ENCODE measurements around the gene KRT73.

The KRT73 gene

DNA sequence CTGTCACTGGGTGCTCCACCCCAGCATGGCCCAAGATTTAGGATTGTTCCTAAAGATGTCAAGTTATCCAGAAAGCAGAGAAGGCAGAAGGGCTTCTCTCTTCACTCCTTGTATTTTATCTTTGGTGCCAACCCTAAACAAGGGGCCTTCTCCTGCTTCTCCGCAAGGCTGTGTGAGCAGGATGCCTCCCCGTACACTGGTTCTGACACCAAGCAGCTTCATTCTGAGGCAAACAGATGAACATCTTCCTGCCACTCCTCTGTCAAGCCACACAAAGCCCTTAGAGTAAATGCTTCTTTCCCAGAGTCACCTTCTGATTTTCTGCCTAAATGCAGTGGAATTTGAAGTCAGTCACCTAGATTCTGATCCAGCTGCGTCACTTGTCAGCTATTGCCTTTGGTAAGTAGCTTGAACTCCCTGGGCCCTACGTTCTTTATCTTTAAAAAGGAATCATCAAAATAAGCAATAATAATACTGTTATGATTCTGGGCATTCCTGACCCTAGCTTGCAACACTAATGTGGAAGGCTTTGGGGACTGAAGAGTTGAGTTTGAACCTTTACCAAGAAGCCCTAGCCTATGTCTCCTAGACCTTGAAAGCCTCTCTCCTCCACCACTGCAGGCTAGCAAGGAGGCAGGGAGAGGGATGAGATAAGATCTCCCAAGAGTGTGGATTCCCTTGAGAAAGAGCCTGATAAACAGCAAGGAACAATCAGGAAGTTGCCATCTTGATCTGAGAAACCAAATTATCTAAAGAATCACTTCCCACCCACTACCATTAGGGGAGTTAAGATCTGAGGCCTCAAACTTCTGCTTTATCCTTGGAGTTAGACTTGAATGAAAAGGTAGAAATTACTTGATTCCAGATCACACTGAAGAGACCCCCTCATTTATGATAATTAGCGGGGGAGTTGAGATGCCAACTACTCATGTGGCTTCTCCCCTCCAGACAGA is 5.7 kb downstream of the KRT73 start:
- no peak for DNase-seq (ENCODE audit: low read depth)
- TF ChIP-seq, protein P1, sequence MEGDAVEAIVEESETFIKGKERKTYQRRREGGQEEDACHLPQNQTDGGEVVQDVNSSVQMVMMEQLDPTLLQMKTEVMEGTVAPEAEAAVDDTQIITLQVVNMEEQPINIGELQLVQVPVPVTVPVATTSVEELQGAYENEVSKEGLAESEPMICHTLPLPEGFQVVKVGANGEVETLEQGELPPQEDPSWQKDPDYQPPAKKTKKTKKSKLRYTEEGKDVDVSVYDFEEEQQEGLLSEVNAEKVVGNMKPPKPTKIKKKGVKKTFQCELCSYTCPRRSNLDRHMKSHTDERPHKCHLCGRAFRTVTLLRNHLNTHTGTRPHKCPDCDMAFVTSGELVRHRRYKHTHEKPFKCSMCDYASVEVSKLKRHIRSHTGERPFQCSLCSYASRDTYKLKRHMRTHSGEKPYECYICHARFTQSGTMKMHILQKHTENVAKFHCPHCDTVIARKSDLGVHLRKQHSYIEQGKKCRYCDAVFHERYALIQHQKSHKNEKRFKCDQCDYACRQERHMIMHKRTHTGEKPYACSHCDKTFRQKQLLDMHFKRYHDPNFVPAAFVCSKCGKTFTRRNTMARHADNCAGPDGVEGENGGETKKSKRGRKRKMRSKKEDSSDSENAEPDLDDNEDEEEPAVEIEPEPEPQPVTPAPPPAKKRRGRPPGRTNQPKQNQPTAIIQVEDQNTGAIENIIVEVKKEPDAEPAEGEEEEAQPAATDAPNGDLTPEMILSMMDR (IDR thresholded peaks at IDR 0.05; ENCODE audit: low read depth, low read length, missing control alignments) = no peak
- H3K4me3 ChIP-seq (ENCODE audit: low read depth, low read length) = no peak overlapping the region

DNA sequence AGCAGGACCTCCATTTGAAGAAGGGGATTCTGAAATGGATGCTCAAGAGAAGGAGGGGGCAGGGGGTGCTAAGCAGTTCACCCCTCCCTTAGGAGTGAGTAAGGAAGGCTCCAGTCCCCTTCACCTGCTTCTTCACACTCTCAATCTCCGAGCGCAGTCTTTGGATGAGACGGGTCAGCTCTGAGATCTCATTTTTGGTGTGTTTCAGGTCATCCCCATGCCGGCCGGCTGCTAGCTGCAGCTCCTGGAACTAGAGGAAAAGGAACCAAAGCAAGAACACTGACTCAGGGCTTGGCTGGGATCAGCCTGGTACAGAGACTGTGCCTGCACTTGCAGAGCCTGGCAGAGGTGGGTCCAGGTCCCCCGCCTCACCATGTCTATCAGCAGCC is 7.3 kb downstream of the KRT73 start:
- no peak overlapping the region for H3K4me3 ChIP-seq (ENCODE audit: low read depth, low read length)
- TF ChIP-seq, protein P1 (IDR thresholded peaks at IDR 0.05; ENCODE audit: low read depth, low read length, missing control alignments) = no peak
- DNase-seq (ENCODE audit: low read depth) = no peak

DNA sequence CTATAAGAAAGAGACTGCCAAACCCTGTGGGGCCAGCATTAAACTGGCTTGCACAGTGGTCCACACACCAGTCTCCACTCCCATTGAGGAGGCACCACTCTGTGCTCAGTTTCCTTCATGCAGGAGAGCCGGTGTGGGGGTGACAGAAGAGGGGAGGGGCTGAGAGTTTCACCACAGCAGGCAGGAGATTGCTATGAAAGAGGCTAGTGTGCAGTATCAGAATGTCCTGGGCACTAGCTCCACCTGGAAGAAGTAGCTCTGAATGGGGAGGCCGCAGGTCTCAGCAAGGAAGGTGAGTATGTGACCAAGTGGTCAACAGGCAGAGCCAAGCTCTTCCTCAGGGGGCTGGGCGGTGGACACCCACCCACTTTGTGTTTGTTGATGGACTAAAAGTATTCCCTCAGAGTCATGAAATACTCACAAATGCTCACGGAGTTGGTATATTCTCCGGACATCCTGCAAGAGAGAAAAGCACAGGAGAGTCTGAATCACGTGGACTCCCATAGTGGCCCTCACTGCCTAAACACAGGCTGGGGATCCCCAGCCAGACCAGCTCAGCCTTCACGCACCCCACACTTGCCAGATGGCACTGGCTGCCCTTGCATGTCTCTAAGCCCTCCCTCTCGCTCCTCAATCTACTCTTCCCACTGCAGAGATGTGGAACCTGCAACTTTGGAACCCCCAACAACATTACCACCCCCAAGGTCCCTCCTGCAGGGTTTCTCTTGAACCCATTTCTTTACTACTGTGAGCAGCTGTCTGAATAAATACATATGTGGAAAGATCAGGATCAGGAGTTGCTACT is 9.3 kb downstream of the KRT73 start:
- no peak overlapping the region for H3K4me3 ChIP-seq (ENCODE audit: low read depth, low read length)
- DNase-seq (ENCODE audit: low read depth) = no peak
- TF ChIP-seq, protein P1 (IDR thresholded peaks at IDR 0.05; ENCODE audit: low read depth, low read length, missing control alignments) = no peak

DNA sequence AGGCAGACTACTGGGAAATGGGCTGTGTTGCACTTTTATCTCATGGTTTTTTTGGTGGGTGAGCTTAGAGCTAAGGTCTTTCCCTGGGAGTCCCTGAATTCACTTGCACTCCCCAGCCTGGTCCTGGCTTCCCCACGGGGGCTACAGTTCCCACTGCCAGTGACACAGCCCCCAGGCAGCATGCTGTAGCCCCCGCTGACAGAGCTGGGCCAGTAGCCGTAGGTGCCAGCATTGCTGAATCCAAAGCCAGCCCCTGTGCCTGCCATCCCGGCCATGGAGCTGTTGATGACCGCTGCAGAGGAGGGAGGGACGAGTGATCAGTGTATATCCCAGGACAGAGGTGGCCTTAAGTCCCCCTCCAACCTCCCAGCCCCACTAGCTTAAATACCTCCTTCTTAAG is 10.2 kb downstream of the KRT73 start:
- no peak for DNase-seq (ENCODE audit: low read depth)
- H3K4me3 ChIP-seq (ENCODE audit: low read depth, low read length) = no peak overlapping the region
- TF ChIP-seq, protein P1 (IDR thresholded peaks at IDR 0.05; ENCODE audit: low read depth, low read length, missing control alignments) = no peak

DNA sequence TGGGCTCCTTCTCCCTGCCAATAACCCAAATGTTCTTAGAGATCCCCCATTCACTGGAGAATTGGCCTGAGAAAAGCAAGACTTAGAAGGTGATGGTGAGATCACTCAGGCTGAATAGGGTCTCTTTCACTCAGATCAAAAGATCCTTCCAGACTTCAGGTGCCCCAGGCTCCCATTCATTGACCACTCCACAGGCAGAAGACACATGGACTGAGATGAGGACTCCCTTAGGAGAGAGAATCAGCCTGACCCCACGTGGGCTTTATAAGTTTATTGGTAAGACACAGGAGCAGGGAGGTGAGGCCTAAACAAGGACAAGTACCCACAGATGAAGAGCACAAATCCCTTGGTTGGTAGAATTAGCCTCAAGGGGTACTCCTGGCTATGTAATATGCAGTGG is 11.0 kb downstream of the KRT73 start:
- H3K4me3 ChIP-seq (ENCODE audit: low read depth, low read length) = no peak overlapping the region
- TF ChIP-seq, protein P1 (IDR thresholded peaks at IDR 0.05; ENCODE audit: low read depth, low read length, missing control alignments) = no peak

DNA sequence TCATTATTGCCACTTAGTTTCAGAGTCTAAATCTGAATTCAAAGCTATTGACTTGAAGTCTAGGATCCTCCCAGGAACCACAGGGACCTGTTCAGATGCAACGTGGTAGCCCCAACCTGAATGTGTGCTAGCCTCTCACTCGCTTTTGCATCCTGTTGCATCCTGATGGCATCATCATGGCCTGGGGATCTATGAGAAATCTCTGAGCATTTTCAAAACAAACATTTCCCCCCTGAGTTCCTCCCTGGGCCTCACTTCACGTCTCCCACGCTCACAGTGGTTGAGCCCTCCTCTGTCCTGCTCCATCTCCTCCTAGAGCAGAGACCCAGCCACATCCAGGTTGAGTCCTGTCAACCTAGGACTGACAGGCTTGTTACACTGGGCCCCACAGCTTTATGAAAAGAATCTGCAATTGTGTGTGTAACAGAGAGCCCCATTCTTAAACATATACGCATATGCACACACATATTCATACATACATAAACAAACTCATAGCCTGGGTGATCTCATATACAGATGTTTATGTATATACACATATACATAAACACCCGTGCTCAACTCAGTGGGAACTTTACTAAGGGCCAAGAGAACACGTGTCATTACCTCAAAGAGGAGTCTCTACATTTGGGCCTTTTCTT is 11.7 kb downstream of the KRT73 start:
- TF ChIP-seq, protein P1 (IDR thresholded peaks at IDR 0.05; ENCODE audit: low read depth, low read length, missing control alignments) = no peak
- DNase-seq (ENCODE audit: low read depth) = no peak
- H3K4me3 ChIP-seq (ENCODE audit: low read depth, low read length) = no peak overlapping the region

More for the DNA sequence above, 11.0 kb downstream of the KRT73 start:
- no peak for DNase-seq (ENCODE audit: low read depth)
